Activated CD8-positive, alpha-beta memory T cell treated with anti-CD3 and anti-CD28 coated beads, Interleukin-2, amount 50 U/mL, for 1 hour (primary cell): Measurements from ENCODE around the gene SLX9.

Experiments
- DNase-seq: peaks from one replicate; pipeline ENCODE4 v3.0.0-alpha.2; 2020; ENCODE audit errors: extremely low read depth

Gene SLX9

DNA sequence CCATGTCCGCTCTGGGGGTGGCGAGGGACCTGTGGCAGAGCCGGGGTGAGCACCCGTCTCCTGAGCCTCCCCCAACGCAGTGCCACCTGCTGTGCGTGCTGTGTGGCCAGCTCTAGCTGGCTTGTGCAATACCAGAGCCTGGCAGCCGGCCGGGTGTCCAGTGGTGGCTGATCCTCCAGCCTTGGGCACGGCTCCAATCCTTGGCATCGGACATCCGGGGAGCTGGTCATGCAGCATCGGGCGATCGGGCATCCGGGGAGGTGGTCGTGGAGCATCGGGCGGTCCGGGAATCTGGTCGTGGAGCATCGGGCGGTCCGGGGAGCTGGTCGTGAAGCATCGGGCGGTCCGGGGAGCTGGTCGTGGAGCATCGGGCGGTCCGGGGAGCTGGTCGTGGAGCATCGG is 8.1 kb downstream of the SLX9 start:
- no peak for DNase-seq

GRCh38 chr21:44948426-44949120 is 8.7 kb downstream of the SLX9 start:
- DNase-seq: no peak

DNA sequence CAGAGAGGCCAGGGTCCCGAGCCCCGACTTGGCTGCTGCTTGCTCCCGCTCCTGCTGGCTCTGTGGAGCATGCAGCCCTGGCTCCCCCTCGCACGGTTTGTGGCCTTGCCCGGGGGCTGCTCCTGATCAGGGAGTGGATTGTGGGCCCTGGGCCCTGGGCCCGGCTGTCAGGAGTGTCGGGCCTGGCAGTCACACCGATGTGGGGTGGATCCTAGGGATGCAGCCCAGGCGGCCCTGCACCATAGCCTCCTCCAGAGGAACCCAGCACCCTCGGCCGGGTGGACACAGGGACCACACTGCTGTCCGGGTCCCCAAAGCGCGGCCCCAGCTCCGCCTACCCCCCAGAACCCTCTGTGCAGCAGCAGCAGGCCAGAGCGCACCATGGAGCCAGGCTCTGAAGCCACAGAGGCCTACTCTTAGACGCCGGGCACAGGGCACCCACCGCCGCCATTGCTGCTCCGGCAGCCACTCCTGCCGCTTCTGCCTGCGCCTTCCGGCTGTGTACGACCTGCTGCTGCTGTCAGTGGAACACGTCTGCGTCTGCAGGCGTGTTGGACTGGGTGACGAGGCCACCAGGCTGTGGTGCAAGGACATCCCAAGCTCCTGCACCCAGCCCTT is 9.4 kb downstream of the SLX9 start:
- no peak for DNase-seq

DNA sequence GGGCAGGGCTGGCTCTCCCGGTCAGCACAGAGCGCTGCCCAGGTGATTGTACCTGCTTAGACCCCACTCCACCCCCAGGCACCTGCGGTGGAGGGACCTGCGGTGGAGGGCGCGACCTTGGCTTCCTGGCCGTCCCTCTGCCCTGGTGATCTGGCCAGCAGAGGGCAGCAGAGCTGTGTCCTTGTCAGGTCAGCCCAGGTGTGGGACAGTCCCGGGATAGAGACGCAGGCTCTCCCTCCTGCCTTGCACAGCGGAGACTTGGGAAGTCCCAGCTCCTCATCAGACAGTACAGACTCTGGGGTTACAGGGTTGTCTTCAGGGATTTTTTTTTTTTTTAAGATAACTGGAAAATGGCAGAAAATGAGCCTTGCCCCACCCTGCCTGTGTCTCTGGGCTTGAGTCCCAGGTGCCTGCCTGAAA is 10.0 kb downstream of the SLX9 start:
- peak; percentile 38 for DNase-seq

DNA sequence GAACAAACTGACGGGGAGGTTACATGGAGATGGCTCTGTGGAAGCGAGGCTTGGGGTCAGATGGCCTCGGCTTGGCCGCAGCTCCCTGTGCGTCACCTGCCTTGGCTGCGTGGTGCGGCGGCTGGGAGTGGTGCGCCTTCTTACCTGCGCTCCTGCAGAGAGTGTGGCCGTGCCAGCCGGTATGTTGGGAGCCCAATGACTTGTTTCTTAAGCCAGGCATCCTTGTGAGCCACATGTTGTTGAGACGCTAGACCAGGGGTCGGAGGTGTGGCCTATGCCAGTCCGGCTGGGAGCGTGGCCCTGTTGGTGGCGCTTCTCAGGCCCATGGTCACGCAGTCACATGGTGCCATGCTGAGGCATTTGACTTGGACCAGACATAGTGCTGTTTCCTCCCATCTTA is 10.5 kb downstream of the SLX9 start:
- no peak for DNase-seq

- no peak for DNase-seq
Measured at GRCh38 chr21:44951186-44951915, 11.5 kb downstream of the SLX9 start.

- no peak for DNase-seq
Measured at GRCh38 chr21:44952116-44952928, 12.5 kb downstream of the SLX9 start.

- no peak for DNase-seq
Measured at GRCh38 chr21:44952929-44953627, 13.2 kb downstream of the SLX9 start.

DNA sequence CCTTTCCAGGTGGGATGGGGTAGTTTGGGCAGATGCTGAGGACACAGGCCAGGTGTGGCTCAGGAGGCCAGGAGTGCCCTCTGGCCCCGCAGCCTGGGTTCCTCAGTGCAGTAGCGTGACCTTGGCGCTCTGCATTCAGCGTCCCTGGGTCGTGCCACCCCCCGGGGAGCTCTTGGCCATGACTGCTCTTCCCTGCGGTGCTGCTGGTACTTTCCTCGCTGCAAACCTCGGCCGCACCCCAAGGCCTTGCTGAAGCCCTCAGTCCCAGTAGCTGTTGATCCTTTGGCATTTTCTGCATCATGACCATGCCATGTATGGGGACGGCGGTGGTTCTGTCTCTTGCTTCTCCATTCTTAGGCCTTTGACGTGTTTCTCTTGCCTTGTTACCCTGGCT is 13.8 kb downstream of the SLX9 start:
- DNase-seq: no peak

- DNase-seq: no peak
Measured at GRCh38 chr21:44954281-44954771, 14.5 kb downstream of the SLX9 start.

DNA sequence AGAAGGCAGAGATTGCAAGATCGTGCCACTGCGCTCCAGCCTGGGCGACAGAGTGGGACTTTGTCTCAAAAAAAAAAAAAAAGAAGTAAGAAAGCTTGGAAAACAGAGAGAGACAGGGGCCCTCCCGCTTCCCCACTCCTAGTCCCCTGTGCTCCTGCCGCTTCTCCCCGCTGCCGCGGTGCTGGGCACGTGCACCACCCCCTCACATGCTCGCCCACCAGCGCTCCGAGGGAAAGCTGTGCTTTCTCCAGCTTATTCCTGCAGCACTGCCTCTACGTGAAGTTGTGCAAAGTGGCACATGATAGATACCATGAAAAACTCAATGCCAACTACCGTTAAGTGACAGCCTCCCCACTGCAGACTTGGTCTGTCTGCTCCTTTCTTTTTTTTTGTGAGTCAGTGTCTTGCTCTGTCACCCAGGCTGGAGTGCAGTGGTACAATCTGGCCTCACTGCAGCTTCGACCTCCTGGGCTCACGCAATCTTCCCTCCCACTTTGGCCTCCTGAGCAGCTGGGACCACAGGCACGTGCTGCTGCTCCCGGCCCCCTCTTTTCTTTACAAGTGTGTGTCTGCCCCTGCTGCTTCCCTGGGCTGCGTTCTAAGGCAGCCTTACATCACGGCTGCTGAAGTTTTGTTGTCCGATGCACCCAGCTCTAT is 15.4 kb downstream of the SLX9 start:
- no peak for DNase-seq

DNA sequence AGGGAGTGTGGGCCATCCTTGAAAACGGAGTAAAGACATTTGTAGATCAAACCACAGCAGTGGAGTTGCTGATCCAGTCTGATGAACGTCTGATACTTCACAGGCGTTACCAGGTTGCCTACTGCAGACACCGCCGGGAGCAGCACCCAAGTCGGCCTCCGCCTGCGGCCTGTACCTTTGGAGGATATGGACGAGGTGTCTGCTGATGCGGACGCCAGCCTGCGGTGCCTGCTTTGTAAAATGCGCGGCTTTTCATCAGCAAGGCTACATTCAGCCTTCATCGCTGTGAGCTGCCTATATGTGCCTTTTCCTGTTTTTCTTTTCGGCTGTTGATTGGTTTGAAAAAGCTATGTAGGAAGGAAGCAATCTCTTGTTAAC is 16.0 kb downstream of the SLX9 start:
- no peak for DNase-seq

- no peak for DNase-seq
Measured at GRCh38 chr21:44956356-44957046, 16.7 kb downstream of the SLX9 start.

DNA sequence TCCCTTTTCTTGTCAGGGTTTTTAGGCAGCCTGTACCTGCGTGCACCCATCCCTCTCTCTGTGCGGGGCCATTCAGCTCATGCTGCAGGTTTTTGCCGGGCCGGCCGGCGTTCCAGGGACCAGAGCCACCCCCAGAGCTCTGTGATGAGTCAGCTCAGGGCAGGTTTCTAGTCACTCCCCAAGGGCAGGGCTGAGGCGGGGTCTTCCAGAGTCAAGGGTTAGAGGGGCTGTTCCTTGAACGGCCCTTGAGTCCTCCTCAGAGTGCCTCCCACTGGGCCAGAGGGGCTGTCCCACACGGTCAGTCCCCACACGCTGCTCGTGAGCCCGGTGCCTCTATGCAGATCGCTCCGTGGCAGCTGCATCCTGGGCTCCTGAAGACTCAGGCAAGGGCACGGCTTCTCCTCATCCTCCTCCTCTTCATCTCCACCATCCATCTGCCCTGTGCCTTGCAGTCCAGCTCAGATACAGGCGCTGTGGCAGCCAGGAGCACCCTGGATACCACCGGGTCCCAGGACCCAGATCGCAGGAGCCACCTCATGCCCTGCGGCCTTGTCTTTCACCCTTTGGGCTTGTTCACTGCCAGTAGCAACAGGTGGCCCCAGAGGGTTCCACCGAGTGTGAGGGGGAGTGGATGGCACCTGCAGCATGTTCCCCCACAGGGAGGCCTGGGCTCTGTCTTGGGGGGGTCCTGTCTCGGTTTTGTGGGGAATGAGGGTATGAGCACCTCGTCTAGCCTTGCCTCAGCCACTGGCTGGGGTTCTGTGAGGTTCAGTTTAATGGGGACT is 17.4 kb downstream of the SLX9 start:
- no peak for DNase-seq

GRCh38 chr21:44957901-44958451 is 18.1 kb downstream of the SLX9 start:
- no peak for DNase-seq

DNA sequence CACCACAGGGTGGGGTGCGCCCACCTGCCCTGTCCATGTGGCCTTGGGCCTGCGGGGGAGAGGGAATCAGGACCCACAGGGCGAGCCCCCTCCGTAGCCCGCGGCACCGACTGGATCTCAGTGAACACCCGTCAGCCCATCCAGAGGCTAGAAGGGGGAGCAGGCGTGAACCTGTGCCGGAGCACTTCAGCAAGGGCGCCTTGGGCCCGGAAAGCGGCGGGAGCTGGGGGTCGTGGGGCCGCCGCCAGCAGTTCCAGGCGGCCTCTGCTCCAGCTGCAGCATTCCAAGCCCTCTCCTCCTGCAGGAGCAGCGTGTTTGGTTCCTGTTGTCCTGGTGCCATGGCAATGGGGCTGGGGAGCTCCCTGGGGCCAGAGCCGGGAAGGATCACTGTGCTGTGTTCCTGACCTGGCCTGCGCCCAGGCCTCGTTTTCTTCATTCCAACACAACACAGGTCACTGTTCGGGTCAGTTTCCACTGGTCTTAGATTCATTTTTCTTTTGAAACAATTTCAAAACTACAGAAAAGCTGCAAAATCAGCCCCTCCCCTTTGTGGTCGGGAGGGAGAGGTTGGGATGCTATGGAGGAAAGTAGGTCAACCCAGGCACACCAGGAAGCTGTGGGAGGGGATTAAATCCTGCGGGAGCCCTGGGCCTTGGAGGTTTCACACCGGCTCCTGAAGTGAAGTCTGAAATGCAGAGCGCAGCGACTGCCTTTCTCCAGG is 18.8 kb downstream of the SLX9 start:
- DNase-seq: no peak

DNA sequence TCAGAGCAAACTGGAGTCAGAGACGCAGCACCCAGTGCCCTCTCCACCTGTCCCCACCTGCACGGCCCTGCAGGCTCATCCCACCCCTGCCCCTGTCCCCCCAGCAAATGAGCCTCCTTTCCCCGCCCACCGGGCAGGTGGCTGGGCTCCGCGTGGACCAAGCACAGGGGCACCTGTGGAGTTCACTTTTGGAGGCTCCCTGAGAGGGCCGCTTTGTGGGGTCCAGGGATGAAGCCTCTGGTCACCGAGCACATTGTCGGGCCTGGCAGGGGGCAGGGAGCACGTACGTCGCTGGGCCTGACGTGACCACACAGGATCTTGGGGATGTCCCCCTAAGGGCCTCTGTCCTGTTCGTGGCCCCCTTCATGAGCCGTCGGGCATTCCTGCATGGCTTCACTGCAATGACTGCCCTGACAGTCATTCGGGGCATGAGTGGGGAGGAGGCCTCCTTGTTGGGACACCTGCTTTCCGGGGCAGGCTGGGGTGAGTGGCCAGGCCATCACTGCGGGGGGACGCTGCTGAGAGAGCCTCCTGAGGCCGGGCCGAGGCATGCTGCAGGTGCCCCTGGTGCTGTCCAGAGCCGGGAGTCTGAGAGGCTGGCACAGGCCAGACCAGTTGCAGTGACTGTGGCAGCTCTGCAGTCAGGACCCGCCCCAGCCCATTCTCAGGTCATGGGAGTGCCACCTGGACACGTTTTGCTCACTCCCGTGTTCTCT is 19.7 kb downstream of the SLX9 start:
- DNase-seq: no peak
